Measurements from ENCODE around the gene FCER2.

GRCh38 chr19:7676376-7676775, 25.6 kb downstream of the FCER2 start:
- TF ChIP-seq CTCF (IDR thresholded peaks at IDR 0.05; ENCODE audit: insufficient read depth, low read length, poor library complexity, severe bottlenecking) (no peak), EZH2phosphoT487 (conservative IDR thresholded peaks at IDR 0.05; ENCODE audit: low read length) (no peak)

Data from SU-DHL-6 (cell line).